Thymus (tissue), 11 donors: ENCODE results near the gene DPYD. TPM values are rescaled to one million over a fixed set of nuclear protein-coding genes. Genes with fewer than 3 reads are reported as not detected.

ENCODE experiments used
- DNase-seq, 9 donors: peaks; one replicate each; pipeline ENCODE4 v3.0.0-alpha.2; 2013; ENCODE audit warnings: low spot score in 9 of 9, low read depth in 6 of 9, missing footprints in 1 of 9
- H3K27ac ChIP-seq, 2 donors: one replicate each; pipeline ENCODE4 v1.5.1; 2013; ENCODE audit warnings: control low read depth in 1 of 2, low read depth in 1 of 2, low read length in 1 of 2, mild to moderate bottlenecking in 1 of 2, moderate library complexity in 1 of 2
- H3K27me3 ChIP-seq, 2 donors: one replicate each; pipeline ENCODE4 v1.5.1; 2013; ENCODE audit warnings: low read length in 1 of 2; ENCODE audit not compliant: control insufficient read depth in 2 of 2, insufficient read depth in 1 of 2
- H3K36me3 ChIP-seq, 2 donors: one replicate each; pipeline ENCODE4 v1.5.1; 2013; ENCODE audit warnings: low read length in 1 of 2, mild to moderate bottlenecking in 1 of 2, moderate library complexity in 1 of 2; ENCODE audit not compliant: control insufficient read depth in 2 of 2, insufficient read depth in 2 of 2
- H3K4me1 ChIP-seq, 2 donors: one replicate each; pipeline ENCODE4 v1.5.1; 2013; ENCODE audit warnings: low read length in 2 of 2; ENCODE audit not compliant: control insufficient read depth in 2 of 2, insufficient read depth in 2 of 2
- H3K4me3 ChIP-seq, 2 donors: one replicate each; pipeline ENCODE4 v1.5.1; 2013; ENCODE audit warnings: low read length in 2 of 2, control low read depth in 1 of 2, mild to moderate bottlenecking in 1 of 2
- H3K9me3 ChIP-seq, 2 donors: one replicate each; pipeline ENCODE4 v1.5.1; 2013; ENCODE audit warnings: low read length in 1 of 2, mild to moderate bottlenecking in 1 of 2; ENCODE audit not compliant: control insufficient read depth in 2 of 2, insufficient read depth in 1 of 2
- WGBS: extraction: QIAGEN DNeasy Blood & Tissue Kit; methylation state at CpG from one replicate; pipeline ENCODE4 v1.1.7; 2013; 5-methylcytosine and 5-hydroxymethylcytosine counted together
- polyA plus RNA-seq: library from polyadenylated mRNA; stranded (reverse); fragments of 200-250 nt; gene quantifications from one replicate; pipeline ENCODE4 v1.2.3, GENCODE V29; 2013
- total RNA-seq: library from RNA; stranded (reverse); fragments of 120-200 nt; gene quantifications from one replicate; pipeline ENCODE4 v1.2.4, GENCODE V29; 2013
- donor health status: healthy.

Gene DPYD
- total and polyA plus RNA-seq, 2 donors, result 13.1 to 29.4 TPM

- H3K4me3 ChIP-seq, result no peak overlapping the region
- no peak for DNase-seq
- 79% methylated on average over 5 of the region's 5 CpGs for whole genome bisulfite sequencing
- H3K27ac ChIP-seq, result no peak overlapping the region
- H3K36me3 ChIP-seq, result no peaks in the 10 kb centered on the region
- H3K27me3 ChIP-seq, result no peaks in the 10 kb centered on the region
- H3K9me3 ChIP-seq, result no peaks in the 10 kb centered on the region
- H3K4me1 ChIP-seq, result peaks cover 0 to 4% of the 10 kb centered on the region in 2 donors
These were observed 9.3 kb upstream of the DPYD start for GRCh38 chr1:97929874-97930851.

GRCh38 chr1:97926017-97926708, 5.3 kb upstream of the DPYD start:
- H3K36me3 ChIP-seq, result no peaks in the 10 kb centered on the region
- H3K27me3 ChIP-seq, result no peaks in the 10 kb centered on the region
- WGBS, result 80% methylated on average over 3 of the region's 3 CpGs
- DNase-seq, result no peak
- no peak overlapping the region for H3K4me3 ChIP-seq
- peaks cover 5 to 7% of the 10 kb centered on the region in 2 donors for H3K4me1 ChIP-seq
- no peaks in the 10 kb centered on the region for H3K9me3 ChIP-seq
- no peak overlapping the region for H3K27ac ChIP-seq

DNA sequence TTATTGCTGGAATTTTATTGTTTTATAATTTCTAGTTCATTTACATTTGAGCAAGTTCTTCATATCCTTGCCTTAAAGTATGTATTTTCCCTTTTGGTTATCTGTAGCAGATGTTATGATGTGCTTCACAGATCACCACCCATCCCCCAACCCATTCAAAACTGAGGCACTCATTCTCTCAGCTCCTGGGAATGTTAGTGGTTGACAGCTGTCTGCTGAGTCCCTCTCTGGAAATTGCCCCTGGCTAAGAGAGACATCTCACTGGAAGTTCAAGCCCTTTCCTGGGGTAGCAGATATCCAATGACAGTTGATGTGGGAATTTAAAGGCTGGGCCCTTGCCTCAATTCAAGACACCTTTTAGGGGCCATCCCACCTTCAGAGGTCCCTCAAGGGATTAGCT, 4.3 kb upstream of the DPYD start:
- Histone ChIP-seq H3K27ac (no peak overlapping the region), H3K9me3 (no peaks in the 10 kb centered on the region), H3K4me3 (no peak overlapping the region), H3K4me1 (peaks cover 5 to 7% of the 10 kb centered on the region in 2 donors), H3K27me3 (no peaks in the 10 kb centered on the region), H3K36me3 (no peaks in the 10 kb centered on the region)
- DNase-seq, result no peak

GRCh38 chr1:97923811-97924210, 3.0 kb upstream of the DPYD start:
- H3K4me3 ChIP-seq, result no peak overlapping the region
- 95% methylated on average over 2 of the region's 2 CpGs for WGBS

DNA sequence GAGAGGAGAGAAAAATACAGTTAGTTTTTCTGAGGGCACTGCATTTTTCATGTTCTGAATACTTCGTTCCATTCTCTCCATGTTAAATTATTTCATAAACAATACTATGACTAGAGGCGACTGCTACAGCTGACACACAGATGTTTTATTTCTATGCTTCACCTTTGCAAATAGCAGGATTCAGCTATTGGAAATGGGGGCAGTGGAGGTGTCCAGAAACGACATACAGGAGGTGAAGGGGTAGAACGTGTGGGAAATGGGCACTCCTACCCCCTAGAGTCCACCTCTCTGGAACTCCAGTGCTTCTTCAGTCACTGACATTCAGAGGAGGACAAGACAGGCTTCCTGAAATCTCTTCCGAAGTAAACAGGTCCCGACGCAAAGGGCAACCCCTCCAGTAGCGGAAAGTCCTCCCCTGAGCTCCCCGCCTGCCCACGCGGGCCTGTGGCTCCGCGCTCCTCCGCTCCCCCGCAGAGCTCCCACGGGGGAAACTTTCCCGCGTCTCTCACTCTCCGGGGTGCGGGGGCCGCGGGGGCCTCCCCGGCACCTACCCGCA, 480 bp downstream of the DPYD start:
- no peaks in the 10 kb centered on the region for H3K36me3 ChIP-seq
- H3K4me1 ChIP-seq, result peaks cover 10 to 11% of the 10 kb centered on the region in 2 donors
- DNase-seq, result peak in 3 of 9 donors; percentile 16 to 45 (median 33)
- H3K4me3 ChIP-seq, result peak overlapping the region; percentile 86 to 88
- H3K27me3 ChIP-seq, result no peaks in the 10 kb centered on the region
- no peaks in the 10 kb centered on the region for H3K9me3 ChIP-seq
- WGBS, result under 1% methylated on average over 24 of the region's 24 CpGs
- peak overlapping the region; percentile 93 to 98 for H3K27ac ChIP-seq

More at GRCh38 chr1:97923811-97924210, 3.0 kb upstream of the DPYD start:
- no peaks in the 10 kb centered on the region for H3K9me3 ChIP-seq
- no peaks in the 10 kb centered on the region for H3K27me3 ChIP-seq
- no peak overlapping the region for H3K27ac ChIP-seq
- peaks cover 7 to 8% of the 10 kb centered on the region in 2 donors for H3K4me1 ChIP-seq
- DNase-seq, result no peak
- no peaks in the 10 kb centered on the region for H3K36me3 ChIP-seq

GRCh38 chr1:97919585-97920261, 1.1 kb downstream of the DPYD start:
- Histone ChIP-seq H3K4me1 (peaks cover 10 to 11% of the 10 kb centered on the region in 2 donors), H3K27me3 (no peaks in the 10 kb centered on the region), H3K27ac (peak overlapping the region in 1 of 2 donors; percentile 93), H3K4me3 (peak overlapping the region; percentile 86 to 88), H3K9me3 (no peaks in the 10 kb centered on the region), H3K36me3 (no peaks in the 10 kb centered on the region)
- under 1% methylated on average over 6 of the region's 6 CpGs for WGBS
- peak in 2 of 9 donors; percentile 30 to 44 for DNase-seq

- no peaks in the 10 kb centered on the region for H3K9me3 ChIP-seq
- H3K4me3 ChIP-seq, result peak overlapping the region in 1 of 2 donors; percentile 88
- 14% methylated on average over 1 of the region's 1 CpG for whole genome bisulfite sequencing
- H3K36me3 ChIP-seq, result no peaks in the 10 kb centered on the region
- H3K27ac ChIP-seq, result no peak overlapping the region
- peaks cover 10 to 11% of the 10 kb centered on the region in 2 donors for H3K4me1 ChIP-seq
- DNase-seq, result no peak
- H3K27me3 ChIP-seq, result no peaks in the 10 kb centered on the region
These were observed 1.9 kb downstream of the DPYD start for GRCh38 chr1:97918961-97919360.

- no peak overlapping the region for H3K27ac ChIP-seq
- H3K4me3 ChIP-seq, result no peak overlapping the region
- no peaks in the 10 kb centered on the region for H3K9me3 ChIP-seq
- 94% methylated on average over 3 of the region's 3 CpGs for WGBS
- peaks cover 3 to 7% of the 10 kb centered on the region in 2 donors for H3K4me1 ChIP-seq
- no peaks in the 10 kb centered on the region for H3K36me3 ChIP-seq
- DNase-seq, result no peak
- no peaks in the 10 kb centered on the region for H3K27me3 ChIP-seq
These were observed 7.2 kb downstream of the DPYD start for GRCh38 chr1:97913506-97914139.
